ENCODE data around the gene VSX1. TPM values are rescaled to one million over a fixed set of nuclear protein-coding genes. Genes with fewer than 3 reads are reported as not detected.

The VSX1 gene
- polyA plus RNA-seq, 1 donor from 2014 or later, result not detected

- H3K36me3 ChIP-seq (ENCODE audit: insufficient read depth, low read length), result no peaks in the 10 kb centered on the region
- TF ChIP-seq TAF1 (IDR thresholded peaks at IDR 0.05; ENCODE audit: low read depth), result no peak
- TF ChIP-seq MXI1 (conservative IDR thresholded peaks at IDR 0.05; ENCODE audit: poor library complexity, severe bottlenecking), result no peak
- no peak for TF ChIP-seq SMC3 (conservative IDR thresholded peaks at IDR 0.05; ENCODE audit: poor library complexity)
- no peak for TF ChIP-seq REST (IDR thresholded peaks at IDR 0.05; ENCODE audit: borderline replicate concordance)
- TF ChIP-seq RAD21 (conservative IDR thresholded peaks at IDR 0.05), result no peak
- no peak for TF ChIP-seq CTCF (IDR thresholded peaks at IDR 0.05; ENCODE audit: poor library complexity, severe bottlenecking)
- TF ChIP-seq POLR2AphosphoS5 (IDR thresholded peaks at IDR 0.05), result no peak
- TF ChIP-seq EP300 (conservative IDR thresholded peaks at IDR 0.05; ENCODE audit: poor library complexity, severe bottlenecking), result no peak
- no peak for TF ChIP-seq EZH2 (IDR thresholded peaks at IDR 0.05; ENCODE audit: borderline replicate concordance, insufficient read depth, low read length, poor library complexity, severe bottlenecking)
- H3F3A ChIP-seq (ENCODE audit: insufficient read depth, low read length, poor library complexity, severe bottlenecking), result no peaks in the 10 kb centered on the region
- H4K20me1 ChIP-seq (ENCODE audit: insufficient read depth), result no peaks in the 10 kb centered on the region
- H3K4me2 ChIP-seq (ENCODE audit: low read length), result no peak overlapping the region
- H3K9ac ChIP-seq (ENCODE audit: low read length), result no peak overlapping the region
- H3K27ac ChIP-seq (ENCODE audit: low read length), result no peak overlapping the region
- H3K4me3 ChIP-seq (ENCODE audit: low read length), result no peak overlapping the region
- no peak overlapping the region for H2AFZ ChIP-seq (ENCODE audit: low read depth, low read length)
- peaks cover 83% of the 10 kb centered on the region for H3K27me3 ChIP-seq (ENCODE audit: insufficient read depth, low read depth, low read length)
- no peaks in the 10 kb centered on the region for H3K9me2 ChIP-seq (ENCODE audit: insufficient read depth, low read length)
- H3K9me3 ChIP-seq (ENCODE audit: low read length), result peaks cover 8% of the 10 kb centered on the region
- no peaks in the 10 kb centered on the region for H3K79me2 ChIP-seq (replicated peaks; ENCODE audit: insufficient read depth, low read length)
Measured at GRCh38 chr20:25076201-25076600, 5.7 kb downstream of the VSX1 start.

- no peaks in the 10 kb centered on the region for H3K9me3 ChIP-seq (ENCODE audit: low read length)
- H3K9ac ChIP-seq (ENCODE audit: low read length), result no peak overlapping the region
- H3K27ac ChIP-seq (ENCODE audit: low read length), result no peak overlapping the region
- no peak overlapping the region for H3K4me2 ChIP-seq (ENCODE audit: low read length)
- TF ChIP-seq EP300 (conservative IDR thresholded peaks at IDR 0.05; ENCODE audit: poor library complexity, severe bottlenecking) (no peak), EZH2 (IDR thresholded peaks at IDR 0.05; ENCODE audit: borderline replicate concordance, insufficient read depth, low read length, poor library complexity, severe bottlenecking) (no peak), RAD21 (conservative IDR thresholded peaks at IDR 0.05) (no peak), POLR2AphosphoS5 (IDR thresholded peaks at IDR 0.05) (no peak), MXI1 (conservative IDR thresholded peaks at IDR 0.05; ENCODE audit: poor library complexity, severe bottlenecking) (no peak), TAF1 (IDR thresholded peaks at IDR 0.05; ENCODE audit: low read depth) (no peak)
- no peaks in the 10 kb centered on the region for H3K79me2 ChIP-seq (replicated peaks; ENCODE audit: insufficient read depth, low read length)
- H3K4me3 ChIP-seq (ENCODE audit: low read length), result no peak overlapping the region
- H3K36me3 ChIP-seq (ENCODE audit: insufficient read depth, low read length), result no peaks in the 10 kb centered on the region
- H3F3A ChIP-seq (ENCODE audit: insufficient read depth, low read length, poor library complexity, severe bottlenecking), result no peaks in the 10 kb centered on the region
- no peaks in the 10 kb centered on the region for H3K9me2 ChIP-seq (ENCODE audit: insufficient read depth, low read length)
- H2AFZ ChIP-seq (ENCODE audit: low read depth, low read length), result no peak overlapping the region
- H3K27me3 ChIP-seq (ENCODE audit: insufficient read depth, low read depth, low read length), result peaks cover 76% of the 10 kb centered on the region
- no peaks in the 10 kb centered on the region for H4K20me1 ChIP-seq (ENCODE audit: insufficient read depth)
Measured at GRCh38 chr20:25073544-25073943, 8.4 kb downstream of the VSX1 start.
